Mesendoderm (in vitro differentiated cells): ENCODE results near the gene SHC3.

ENCODE experiments used
- DNase-seq: peaks from one replicate; pipeline ENCODE4 v3.0.0; 2013
- H2AK5ac ChIP-seq: 2 replicates; pipeline ENCODE4 v1.6.1; 2013; ENCODE audit warnings: low read length, inconsistent platforms
- H2BK120ac ChIP-seq: 2 replicates; pipeline ENCODE4 v1.6.1; 2013; ENCODE audit warnings: low read depth, mild to moderate bottlenecking, low read length, moderate library complexity, mixed read lengths
- H2BK15ac ChIP-seq: replicated peaks from 2 replicates; pipeline ENCODE4 v1.6.1; 2013; ENCODE audit warnings: low read depth, mild to moderate bottlenecking, moderate library complexity
- H2BK5ac ChIP-seq: 2 replicates; pipeline ENCODE4 v1.6.1; 2013; ENCODE audit warnings: low read length, inconsistent platforms
- H3K18ac ChIP-seq: 2 replicates; pipeline ENCODE4 v1.6.1; 2013; ENCODE audit warnings: mild to moderate bottlenecking, low read length, mixed read lengths
- H3K23ac ChIP-seq: one replicate; pipeline ENCODE4 v1.6.1; 2013; ENCODE audit warnings: low read length
- H3K27ac ChIP-seq: 2 replicates; pipeline ENCODE4 v1.5.1; 2013; ENCODE audit warnings: low read depth, mild to moderate bottlenecking, inconsistent platforms, low read length, moderate library complexity
- H3K27me3 ChIP-seq: 2 replicates; pipeline ENCODE4 v1.6.1; 2013; ENCODE audit warnings: low read length, control low read depth, mild to moderate bottlenecking, inconsistent platforms; ENCODE audit not compliant: insufficient read depth, poor library complexity
- H3K36me3 ChIP-seq: 2 replicates; pipeline ENCODE4 v1.6.1; 2013; ENCODE audit warnings: low read length, inconsistent platforms; ENCODE audit not compliant: control insufficient read depth, insufficient read depth
- H3K4ac ChIP-seq: one replicate; pipeline ENCODE4 v1.6.1; 2013; ENCODE audit warnings: low read depth, mild to moderate bottlenecking, low read length, moderate library complexity
- H3K4me1 ChIP-seq: 2 replicates; pipeline ENCODE4 v1.6.1; 2013; ENCODE audit warnings: low read depth, low read length, inconsistent platforms; ENCODE audit not compliant: control insufficient read depth
- H3K4me2 ChIP-seq: 2 replicates; pipeline ENCODE4 v1.6.1; 2013; ENCODE audit warnings: low read length
- H3K4me3 ChIP-seq: 2 replicates; pipeline ENCODE4 v1.5.1; 2013; ENCODE audit warnings: mild to moderate bottlenecking, low read length
- H3K56ac ChIP-seq: one replicate; pipeline ENCODE4 v1.6.1; 2013; ENCODE audit warnings: low read length
- H3K79me1 ChIP-seq: 2 replicates; pipeline ENCODE4 v1.6.1; 2013; ENCODE audit warnings: low read length, inconsistent platforms
- H3K79me2 ChIP-seq: 2 replicates; pipeline ENCODE4 v1.6.1; 2013; ENCODE audit warnings: mild to moderate bottlenecking, low read length; ENCODE audit not compliant: control insufficient read depth, insufficient read depth
- H3K9ac ChIP-seq: 2 replicates; pipeline ENCODE4 v1.6.1; 2013; ENCODE audit warnings: low read length, inconsistent platforms
- H4K5ac ChIP-seq: one replicate; pipeline ENCODE4 v1.6.1; 2013; ENCODE audit warnings: low read length
- H4K8ac ChIP-seq: one replicate; pipeline ENCODE4 v1.6.1; 2013; ENCODE audit warnings: low read depth, mild to moderate bottlenecking, control low read depth, low read length, moderate library complexity
- WGBS: extraction: QIAGEN DNeasy Blood & Tissue Kit; methylation state at CpG from one replicate; pipeline ENCODE4 v1.1.7; 2013; ENCODE audit warnings: low lambda C conversion rate, missing lambda C conversion rate; ENCODE audit not compliant: insufficient coverage; ENCODE audit errors: extremely low coverage; 5-methylcytosine and 5-hydroxymethylcytosine counted together

The SHC3 gene

GRCh38 chr9:88993327-88993726 lies 185.3 kb downstream of the SHC3 start:
- Histone ChIP-seq H4K8ac (no peak overlapping the region), H3K9ac (peak overlapping the region; percentile 8), H3K27ac (no peak overlapping the region), H3K56ac (no peak overlapping the region), H3K36me3 (peaks cover 4% of the 10 kb centered on the region), H2BK15ac (no peak overlapping the region), H3K79me1 (peaks cover 5% of the 10 kb centered on the region), H3K4me2 (no peak overlapping the region), H3K4me1 (peaks cover 11% of the 10 kb centered on the region), H2BK5ac (no peak overlapping the region), H3K4me3 (no peak overlapping the region), H3K79me2 (peaks cover 12% of the 10 kb centered on the region), H4K5ac (no peak overlapping the region), H3K27me3 (no peaks in the 10 kb centered on the region), H3K18ac (no peak overlapping the region), H3K23ac (no peak overlapping the region), H3K4ac (no peak overlapping the region), H2AK5ac (no peak overlapping the region), H2BK120ac (no peak overlapping the region)
- WGBS = no CpG with 5 or more reads among the region's 2 CpGs
- DNase-seq = no peak

DNA sequence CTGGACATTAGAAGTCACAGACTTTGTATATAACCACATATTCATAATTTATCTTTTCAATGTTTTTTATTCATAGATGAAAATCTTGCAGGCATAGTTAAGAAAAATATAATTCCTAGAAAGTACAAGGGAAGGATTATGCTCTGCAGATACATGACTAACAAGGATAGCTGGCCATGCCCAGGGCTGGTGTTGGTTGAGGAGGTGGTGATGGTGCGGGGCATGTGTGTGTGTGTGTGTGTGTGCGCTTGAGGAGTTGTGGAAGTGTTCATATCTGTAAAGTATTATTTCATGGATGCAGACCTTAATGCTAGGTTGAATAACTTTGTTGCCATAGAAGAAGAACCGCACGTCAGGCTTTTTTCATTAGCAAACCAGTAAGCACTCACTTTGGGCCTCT lies 186.1 kb downstream of the SHC3 start:
- Histone ChIP-seq H4K8ac (no peak overlapping the region), H3K4ac (no peak overlapping the region), H3K27ac (no peak overlapping the region), H2BK5ac (no peak overlapping the region), H4K5ac (no peak overlapping the region), H3K4me3 (peak overlapping the region; percentile 95), H3K79me1 (peaks cover 5% of the 10 kb centered on the region), H3K27me3 (no peaks in the 10 kb centered on the region), H3K4me1 (peaks cover 11% of the 10 kb centered on the region), H3K23ac (no peak overlapping the region), H3K79me2 (peaks cover 12% of the 10 kb centered on the region), H3K18ac (no peak overlapping the region), H2AK5ac (no peak overlapping the region), H3K4me2 (no peak overlapping the region), H3K56ac (peak overlapping the region; percentile 52), H2BK120ac (no peak overlapping the region), H3K9ac (peak overlapping the region; percentile 93), H2BK15ac (no peak overlapping the region), H3K36me3 (peaks cover 4% of the 10 kb centered on the region)
- DNase-seq = no peak
- no CpG with 5 or more reads among the region's 4 CpGs for WGBS

DNA sequence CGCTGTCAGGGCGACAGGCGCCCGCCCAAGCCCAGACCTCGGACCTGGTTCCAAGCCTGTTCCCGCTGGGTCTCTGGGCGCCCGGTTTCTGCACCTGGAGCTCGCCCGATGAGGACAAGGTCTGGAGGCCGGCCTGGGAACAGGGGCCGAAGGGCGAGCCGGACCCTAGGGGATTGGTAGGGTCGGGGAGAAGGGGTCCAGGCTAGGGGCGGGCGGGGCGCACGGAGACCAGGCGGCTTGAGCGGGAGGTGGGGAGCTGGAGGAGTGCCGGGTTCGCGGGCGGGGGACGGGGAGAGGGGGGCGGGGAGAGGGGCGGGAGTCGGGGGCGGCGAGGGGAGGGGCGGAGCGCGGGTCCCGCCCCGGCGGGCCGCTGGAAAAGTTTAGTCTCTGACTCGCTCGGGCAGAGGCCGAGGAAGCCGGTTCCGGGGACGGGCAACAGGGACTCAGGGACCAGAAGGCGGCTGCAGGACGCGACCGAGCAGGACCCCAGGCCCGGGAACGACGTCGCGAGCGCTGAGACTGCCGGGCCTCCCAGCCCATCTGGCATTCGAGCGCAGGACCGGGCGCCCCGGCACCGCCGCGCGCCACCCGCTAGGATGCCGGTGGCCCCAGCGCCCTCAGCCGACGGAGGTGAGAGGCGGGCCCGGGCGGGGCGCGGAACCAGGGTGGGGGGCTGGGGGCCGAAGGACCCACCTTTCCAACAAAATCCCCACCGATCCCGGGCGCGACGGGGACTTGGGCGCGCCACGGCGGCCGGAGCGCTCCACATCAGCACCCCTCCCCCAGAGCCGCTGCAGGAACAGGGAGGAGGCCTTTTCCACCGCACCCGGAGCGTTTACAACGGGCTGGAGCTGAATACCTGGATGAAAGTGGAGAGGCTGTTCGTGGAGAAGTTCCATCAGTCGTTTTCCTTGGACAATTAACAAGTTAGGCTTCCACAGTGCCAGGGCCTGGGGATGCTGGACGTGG lies 187.3 kb downstream of the SHC3 start, which contains the start of gene S1PR3:
Gene S1PR3 (plus strand): TSS at position 403 of the 969 bp plus-strand sequence. CDS start 9,733 bp downstream, outside the sequence.
- WGBS = no CpG with 5 or more reads among the region's 94 CpGs
- H3K18ac ChIP-seq = peak within 1 kb of the TSS; percentile 98
- H3K27ac ChIP-seq = peak within 1 kb of the TSS; percentile 73
- no peak within 1 kb of the TSS for H2BK15ac ChIP-seq
- peaks cover 5% of the 10 kb centered on the region for H3K79me1 ChIP-seq
- H3K79me2 ChIP-seq = peaks cover 12% of the 10 kb centered on the region
- no peak within 1 kb of the TSS for H2AK5ac ChIP-seq
- H3K36me3 ChIP-seq = peaks cover 3% of the 10 kb centered on the region
- no peak within 1 kb of the TSS for H2BK5ac ChIP-seq
- peak within 1 kb of the TSS; percentile 97 for H3K56ac ChIP-seq
- peak within 1 kb of the TSS; percentile 74 for H3K23ac ChIP-seq
- no peaks in the 10 kb centered on the region for H3K27me3 ChIP-seq
- H2BK120ac ChIP-seq = no peak within 1 kb of the TSS
- peak within 1 kb of the TSS; percentile 94 for H3K4me2 ChIP-seq
- DNase-seq = peak; percentile 79
- peak within 1 kb of the TSS; percentile 95 for H3K4me3 ChIP-seq
- H3K4me1 ChIP-seq = peaks cover 11% of the 10 kb centered on the region
- H3K4ac ChIP-seq = peak within 1 kb of the TSS; percentile 4
- peak within 1 kb of the TSS; percentile 93 for H3K9ac ChIP-seq
- no peak within 1 kb of the TSS for H4K5ac ChIP-seq
- no peak within 1 kb of the TSS for H4K8ac ChIP-seq

- no peaks in the 10 kb centered on the region for H3K36me3 ChIP-seq
- no CpG with 5 or more reads among the region's 21 CpGs for WGBS
- H2BK15ac ChIP-seq = no peak overlapping the region
- H3K56ac ChIP-seq = peak overlapping the region; percentile 93
- H3K27me3 ChIP-seq = no peaks in the 10 kb centered on the region
- peaks cover 10% of the 10 kb centered on the region for H3K79me2 ChIP-seq
- peaks cover 11% of the 10 kb centered on the region for H3K4me1 ChIP-seq
- peak overlapping the region; percentile 61 for H3K27ac ChIP-seq
- H3K79me1 ChIP-seq = peaks cover 5% of the 10 kb centered on the region
- H3K23ac ChIP-seq = no peak overlapping the region
- H2BK5ac ChIP-seq = no peak overlapping the region
- no peak overlapping the region for H4K5ac ChIP-seq
- peak overlapping the region; percentile 88 for H3K4me2 ChIP-seq
- H4K8ac ChIP-seq = no peak overlapping the region
- peak; percentile 79 for DNase-seq
- peak overlapping the region; percentile 98 for H3K18ac ChIP-seq
- H3K4ac ChIP-seq = no peak overlapping the region
- no peak overlapping the region for H2BK120ac ChIP-seq
- H3K4me3 ChIP-seq = peak overlapping the region; percentile 66
- no peak overlapping the region for H2AK5ac ChIP-seq
- H3K9ac ChIP-seq = peak overlapping the region; percentile 82
Measured at GRCh38 chr9:88990729-88991065, 187.9 kb downstream of the SHC3 start.

- Histone ChIP-seq H3K4me3 (no peak overlapping the region), H3K56ac (peak overlapping the region; percentile 93), H3K4ac (no peak overlapping the region), H2BK15ac (no peak overlapping the region), H3K23ac (peak overlapping the region; percentile 86), H3K27ac (no peak overlapping the region), H3K4me1 (peaks cover 11% of the 10 kb centered on the region), H3K18ac (no peak overlapping the region), H3K4me2 (peak overlapping the region; percentile 88), H3K27me3 (no peaks in the 10 kb centered on the region), H3K36me3 (no peaks in the 10 kb centered on the region), H2BK120ac (no peak overlapping the region), H2AK5ac (no peak overlapping the region), H4K5ac (no peak overlapping the region), H2BK5ac (no peak overlapping the region), H4K8ac (no peak overlapping the region), H3K79me2 (peaks cover 10% of the 10 kb centered on the region), H3K79me1 (peaks cover 5% of the 10 kb centered on the region), H3K9ac (peak overlapping the region; percentile 82)
- peak; percentile 75 for DNase-seq
- no CpG with 5 or more reads among the region's 25 CpGs for WGBS
Measured at GRCh38 chr9:88990041-88990728, 188.4 kb downstream of the SHC3 start.
